ENCODE measurements around the gene B3GNT3.

B3GNT3 gene

DNA sequence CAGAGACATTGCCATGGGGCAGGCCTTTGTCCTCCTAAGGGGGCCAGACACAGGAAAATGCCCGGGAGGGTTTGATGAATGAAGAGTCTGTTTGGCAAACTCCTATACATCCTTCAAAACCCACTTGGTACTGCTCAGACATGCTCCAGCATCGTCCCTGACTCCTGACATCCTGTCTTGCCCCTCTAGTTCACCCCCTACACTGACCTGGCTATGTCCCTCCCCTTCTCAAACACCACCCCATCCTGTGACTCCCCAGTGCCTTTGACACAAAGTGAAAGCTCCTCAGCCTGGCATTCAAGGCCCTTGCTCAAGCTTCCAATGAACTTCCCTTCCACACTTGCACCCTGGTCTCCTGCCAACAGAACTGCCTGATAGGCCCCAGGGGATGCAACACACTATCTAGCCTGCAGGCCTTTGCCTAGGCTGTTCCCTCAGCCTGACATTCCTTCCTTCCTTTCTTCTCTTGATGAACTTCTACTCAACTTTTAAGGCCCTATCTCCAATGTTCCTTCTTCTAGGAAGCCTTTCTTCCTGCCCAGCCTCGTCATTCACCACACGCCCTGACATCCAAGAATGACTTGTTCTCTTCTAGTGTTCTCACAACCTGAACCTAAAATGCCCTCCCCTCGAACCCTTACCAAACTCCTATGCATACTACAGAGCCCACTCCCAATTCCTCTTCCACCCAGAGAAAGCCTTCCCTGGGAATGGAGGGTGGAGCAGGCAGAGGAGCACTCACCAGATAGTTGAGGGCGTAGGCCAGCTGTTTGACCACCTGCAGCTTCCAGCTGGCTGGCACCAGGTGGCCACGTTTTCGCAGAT is 40.5 kb downstream of the B3GNT3 start:
- no peak overlapping the region for H3K4me3 ChIP-seq (replicated peaks in 1 of 2; ENCODE audit: low read depth in 2 of 2, low read length in 2 of 2)
- TF ChIP-seq CTCF (IDR thresholded peaks at IDR 0.05; ENCODE audit: low read depth, low read length) = no peak
- peak; percentile 16 to 67 for DNase-seq (ENCODE audit: low read depth in 2 of 2)

DNA sequence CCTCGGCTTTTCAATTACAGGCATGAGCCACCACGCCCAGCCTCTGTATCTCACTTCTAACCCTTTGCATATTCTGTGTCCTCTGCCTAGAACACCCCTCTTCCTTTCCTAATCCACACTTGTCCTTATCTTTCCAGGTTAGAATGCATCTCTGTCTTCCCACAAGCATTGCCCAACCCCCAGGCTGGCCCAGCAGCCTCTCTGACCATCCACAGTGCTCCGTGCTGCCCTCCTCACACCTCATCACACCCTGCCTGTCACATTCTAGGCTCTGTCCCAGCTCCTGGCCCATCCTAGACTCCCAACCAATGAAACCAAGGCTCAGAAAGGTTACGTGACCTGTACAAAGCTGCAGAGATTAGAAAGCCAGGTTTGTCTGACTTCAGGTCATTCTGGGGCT is 41.6 kb downstream of the B3GNT3 start:
- H3K4me3 ChIP-seq (replicated peaks in 1 of 2; ENCODE audit: low read depth in 2 of 2, low read length in 2 of 2) = no peak overlapping the region
- DNase-seq (ENCODE audit: low read depth in 2 of 2) = no peak

GRCh38 chr19:17837972-17838371 is 43.0 kb downstream of the B3GNT3 start:
- no peak for TF ChIP-seq CTCF (IDR thresholded peaks at IDR 0.05; ENCODE audit: low read depth, low read length)
- DNase-seq (ENCODE audit: low read depth in 2 of 2) = no peak

More for the DNA sequence above, 41.6 kb downstream of the B3GNT3 start:
- TF ChIP-seq CTCF (IDR thresholded peaks at IDR 0.05; ENCODE audit: low read depth, low read length) = no peak

DNA sequence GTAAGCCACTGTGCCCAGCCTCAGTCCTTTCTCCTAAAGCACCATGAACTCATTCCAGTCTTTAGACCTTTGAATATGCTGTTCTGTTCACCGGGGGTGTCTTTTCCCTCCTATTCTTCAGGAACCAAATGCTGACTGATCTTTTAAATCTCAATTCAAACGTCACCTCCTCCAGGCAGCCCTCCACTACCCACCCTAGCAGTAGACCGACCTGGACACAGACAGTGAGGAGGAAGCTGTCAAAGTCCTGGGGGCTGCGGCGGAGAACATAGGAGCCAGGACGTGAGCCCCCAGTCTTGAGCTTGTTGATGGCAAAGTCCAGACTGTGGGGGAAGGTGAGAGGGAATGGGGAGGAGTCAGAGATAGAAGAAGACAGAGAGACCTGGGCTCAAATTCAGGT is 45.1 kb downstream of the B3GNT3 start:
- TF ChIP-seq CTCF (IDR thresholded peaks at IDR 0.05; ENCODE audit: low read depth, low read length) = no peak

More at GRCh38 chr19:17837972-17838371, 43.0 kb downstream of the B3GNT3 start:
- H3K4me3 ChIP-seq (replicated peaks in 1 of 2; ENCODE audit: low read depth in 2 of 2, low read length in 2 of 2) = no peak overlapping the region

DNA sequence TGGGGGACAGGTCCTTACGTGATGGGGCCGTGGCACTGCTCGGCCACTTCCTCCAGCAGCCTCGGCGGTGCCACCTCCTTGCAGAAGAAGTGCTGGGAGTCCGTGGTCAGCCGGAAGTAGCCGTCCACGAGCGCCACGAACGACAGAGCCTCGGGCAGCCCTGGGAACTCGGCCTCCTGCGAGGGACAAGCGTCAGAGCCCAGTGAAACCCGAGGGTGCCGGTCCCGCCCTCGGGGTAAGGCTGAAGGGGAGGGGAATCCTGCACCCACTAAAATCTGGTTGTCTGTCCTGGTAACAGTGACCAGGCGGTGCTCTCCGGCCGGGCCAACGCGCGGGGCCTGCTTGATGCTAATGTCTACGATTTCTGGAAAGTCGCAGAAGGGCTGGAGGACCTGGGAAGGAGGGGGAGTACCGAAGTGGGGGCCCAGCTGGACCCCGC is 46.5 kb downstream of the B3GNT3 start:
- no peak for DNase-seq (ENCODE audit: low read depth in 2 of 2)
- no peak for TF ChIP-seq CTCF (IDR thresholded peaks at IDR 0.05; ENCODE audit: low read depth, low read length)
- H3K4me3 ChIP-seq (replicated peaks in 1 of 2; ENCODE audit: low read depth in 2 of 2, low read length in 2 of 2) = peak overlapping the region in 1 of 2 donors; percentile 37

More for the DNA sequence above, 45.1 kb downstream of the B3GNT3 start:
- no peak for DNase-seq (ENCODE audit: low read depth in 2 of 2)
- H3K4me3 ChIP-seq (replicated peaks in 1 of 2; ENCODE audit: low read depth in 2 of 2, low read length in 2 of 2) = no peak overlapping the region

GRCh38 chr19:17841810-17842662 is 47.1 kb downstream of the B3GNT3 start:
- no peak for TF ChIP-seq CTCF (IDR thresholded peaks at IDR 0.05; ENCODE audit: low read depth, low read length)
- DNase-seq (ENCODE audit: low read depth in 2 of 2) = peak; percentile 86 to 91
- peak overlapping the region; percentile 21 to 37 for H3K4me3 ChIP-seq (replicated peaks in 1 of 2; ENCODE audit: low read depth in 2 of 2, low read length in 2 of 2)

Measured in cardiac fibroblast (primary cell).